ENCODE data around the gene OTUD3. TPM values are rescaled to one million over a fixed set of nuclear protein-coding genes. Genes with fewer than 3 reads are reported as not detected.

OTUD3 gene
- total RNA-seq, 2 donors from 2014 or later: 3.9 to 7.1 TPM

GRCh38 chr1:19909392-19909791, 27.2 kb downstream of the OTUD3 start:
- Histone ChIP-seq H3K36me3 (peaks cover 54% of the 10 kb centered on the region), H3K4me3 (no peak overlapping the region), H3K4me1 (ENCODE audit: control insufficient read depth in 1 of 2, low read depth in 2 of 2) (no peaks in the 10 kb centered on the region), H3K27ac (no peak overlapping the region), H3K27me3 (replicated peaks; ENCODE audit: insufficient read depth) (no peaks in the 10 kb centered on the region), H3K9me3 (no peaks in the 10 kb centered on the region)
- ATAC-seq (ENCODE audit: insufficient number of reproducible peaks, low FRiP score, low read depth) (no peak), DNase-seq (ENCODE audit: low spot score) (no peak)
- no peak for TF ChIP-seq CTCF (IDR thresholded peaks at IDR 0.05)

DNA sequence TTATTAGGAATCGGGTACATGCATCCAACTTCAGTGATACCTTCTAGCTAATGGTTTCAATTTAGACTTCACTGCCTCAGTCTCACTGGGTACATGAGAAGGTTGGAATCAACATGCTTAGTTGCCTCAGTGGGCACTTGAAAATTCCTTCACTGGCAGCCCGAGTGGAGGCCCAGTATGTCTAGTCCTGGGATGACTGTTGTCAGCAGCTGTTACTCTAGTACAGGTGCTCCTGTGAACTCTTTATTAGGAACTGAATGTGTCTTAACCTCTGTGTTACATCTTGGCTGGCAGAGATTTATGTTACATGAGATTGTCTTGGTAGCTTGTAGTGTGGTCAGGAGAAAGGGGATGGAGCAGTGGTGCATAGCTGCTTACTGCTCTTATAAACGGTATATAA, 27.8 kb downstream of the OTUD3 start:
- no peak for DNase-seq (ENCODE audit: low spot score)
- ATAC-seq (ENCODE audit: insufficient number of reproducible peaks, low FRiP score, low read depth): no peak
- TF ChIP-seq CTCF (IDR thresholded peaks at IDR 0.05): no peak
- Histone ChIP-seq H3K9me3 (no peaks in the 10 kb centered on the region), H3K27me3 (replicated peaks; ENCODE audit: insufficient read depth) (no peaks in the 10 kb centered on the region), H3K4me1 (ENCODE audit: control insufficient read depth in 1 of 2, low read depth in 2 of 2) (no peaks in the 10 kb centered on the region), H3K4me3 (no peak overlapping the region), H3K27ac (no peak overlapping the region), H3K36me3 (peaks cover 53% of the 10 kb centered on the region)

GRCh38 chr1:19910650-19911049, 28.5 kb downstream of the OTUD3 start:
- ATAC-seq (ENCODE audit: insufficient number of reproducible peaks, low FRiP score, low read depth): no peak
- Histone ChIP-seq H3K27me3 (replicated peaks; ENCODE audit: insufficient read depth) (no peaks in the 10 kb centered on the region), H3K4me3 (no peak overlapping the region), H3K9me3 (no peaks in the 10 kb centered on the region), H3K27ac (no peak overlapping the region), H3K4me1 (ENCODE audit: control insufficient read depth in 1 of 2, low read depth in 2 of 2) (no peaks in the 10 kb centered on the region), H3K36me3 (peaks cover 51% of the 10 kb centered on the region)
- DNase-seq (ENCODE audit: low spot score): no peak
- TF ChIP-seq CTCF (IDR thresholded peaks at IDR 0.05): no peak

GRCh38 chr1:19918057-19918456, 35.9 kb downstream of the OTUD3 start:
- no peaks in the 10 kb centered on the region for H3K9me3 ChIP-seq
- H3K4me3 ChIP-seq: no peak overlapping the region
- peak; percentile 39 for DNase-seq (ENCODE audit: low spot score)
- no peak overlapping the region for H3K27ac ChIP-seq
- H3K36me3 ChIP-seq: peaks cover 5% of the 10 kb centered on the region
- no peaks in the 10 kb centered on the region for H3K27me3 ChIP-seq (replicated peaks; ENCODE audit: insufficient read depth)
- no peaks in the 10 kb centered on the region for H3K4me1 ChIP-seq (ENCODE audit: control insufficient read depth in 1 of 2, low read depth in 2 of 2)
- ATAC-seq (ENCODE audit: insufficient number of reproducible peaks, low FRiP score, low read depth): no peak
- peak; percentile 88 for TF ChIP-seq CTCF (IDR thresholded peaks at IDR 0.05)

GRCh38 chr1:19920132-19920710, 38.0 kb downstream of the OTUD3 start:
- no peak overlapping the region for H3K4me3 ChIP-seq
- H3K27ac ChIP-seq: no peak overlapping the region
- H3K27me3 ChIP-seq (replicated peaks; ENCODE audit: insufficient read depth): no peaks in the 10 kb centered on the region
- no peaks in the 10 kb centered on the region for H3K9me3 ChIP-seq
- no peaks in the 10 kb centered on the region for H3K36me3 ChIP-seq
- no peaks in the 10 kb centered on the region for H3K4me1 ChIP-seq (ENCODE audit: control insufficient read depth in 1 of 2, low read depth in 2 of 2)
- no peak for TF ChIP-seq CTCF (IDR thresholded peaks at IDR 0.05)
- DNase-seq (ENCODE audit: low spot score): no peak
- no peak for ATAC-seq (ENCODE audit: insufficient number of reproducible peaks, low FRiP score, low read depth)
